Fibroblast of upper back skin (primary cell): Measurements from ENCODE around the gene RHD.
"Not testable (repeated sequence)": the region's sequence is repeated elsewhere in the genome, so short reads cannot be mapped to it uniquely, and the experiment has no call there.

Experiments used
- DNase-seq: peaks from one replicate; pipeline ENCODE4 v3.0.0-alpha.2; 2013

The RHD gene

DNA sequence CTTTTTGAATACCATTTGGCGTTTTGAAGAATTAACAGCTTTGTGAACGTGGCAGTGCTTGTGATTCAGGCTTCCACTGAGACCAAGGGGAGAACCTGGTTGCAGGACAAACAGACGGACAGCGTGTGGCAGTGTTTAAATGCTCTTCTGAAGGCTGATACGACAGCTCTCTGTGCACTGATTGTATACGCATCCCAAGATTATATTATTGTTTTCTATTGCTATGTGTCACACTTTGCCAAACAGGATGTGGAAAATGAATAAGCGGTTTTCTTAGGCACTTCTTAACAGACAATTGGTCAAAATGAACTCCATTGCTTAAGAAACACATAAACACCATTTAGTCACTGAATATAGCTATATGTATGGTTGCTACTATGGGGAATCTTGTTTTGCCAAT, 12.5 kb upstream of the RHD start:
- DNase-seq, result peak; percentile 20

DNA sequence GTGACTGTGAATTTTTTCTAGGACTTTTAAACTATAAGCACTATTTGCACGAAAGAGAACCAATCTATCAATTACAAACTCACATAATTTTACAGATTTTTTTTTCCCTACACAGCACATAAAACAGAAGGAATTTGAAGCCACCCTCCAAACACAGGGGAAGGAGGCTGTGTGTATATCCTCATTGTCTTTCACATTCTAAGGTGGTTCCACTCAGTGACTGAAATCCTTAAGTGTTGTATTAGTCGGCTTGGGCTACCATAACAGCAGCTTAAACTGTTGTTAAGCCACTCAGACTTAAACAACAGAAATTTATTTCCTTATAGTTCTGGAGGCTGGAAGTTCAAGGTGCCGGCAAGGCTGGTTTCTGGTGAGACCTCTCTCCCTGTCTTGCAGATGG, 12.0 kb upstream of the RHD start:
- DNase-seq, result not testable (repeated sequence)

DNA sequence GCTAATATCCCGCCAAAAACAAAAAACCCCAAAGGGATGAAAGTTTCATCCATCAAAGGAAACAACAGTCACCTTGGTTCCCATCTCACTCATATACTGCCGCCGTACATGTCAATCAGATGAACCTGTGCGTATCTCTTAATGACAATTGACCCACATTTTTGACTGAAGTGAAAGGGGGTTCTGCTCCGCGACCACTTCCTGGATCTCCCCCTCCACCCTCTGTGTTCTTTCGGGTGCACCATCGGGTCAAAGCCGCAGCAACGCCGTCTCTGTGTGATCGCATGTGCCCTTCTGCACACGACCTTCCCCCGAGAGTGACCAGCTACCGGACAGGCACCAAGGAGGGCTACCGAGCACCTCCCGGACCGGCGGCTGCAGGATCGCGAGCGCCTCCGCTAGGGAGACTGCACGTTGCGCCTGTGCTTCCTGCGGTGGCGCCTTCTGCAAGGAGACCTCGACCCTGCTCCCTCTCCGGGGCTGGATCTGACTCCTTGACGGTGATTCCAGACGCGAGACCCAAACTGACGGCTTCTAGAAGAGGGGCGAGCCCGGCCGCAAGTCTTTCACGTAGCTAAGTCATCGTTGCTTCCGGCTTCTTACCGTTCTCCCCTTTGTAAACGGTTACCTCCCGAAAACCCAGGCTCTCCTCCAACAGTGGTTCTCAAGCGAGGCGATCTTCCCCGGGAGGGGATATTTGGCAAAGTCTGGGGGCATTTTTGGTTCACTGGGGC, 5.6 kb upstream of the RHD start:
- not testable (repeated sequence) for DNase-seq

DNA sequence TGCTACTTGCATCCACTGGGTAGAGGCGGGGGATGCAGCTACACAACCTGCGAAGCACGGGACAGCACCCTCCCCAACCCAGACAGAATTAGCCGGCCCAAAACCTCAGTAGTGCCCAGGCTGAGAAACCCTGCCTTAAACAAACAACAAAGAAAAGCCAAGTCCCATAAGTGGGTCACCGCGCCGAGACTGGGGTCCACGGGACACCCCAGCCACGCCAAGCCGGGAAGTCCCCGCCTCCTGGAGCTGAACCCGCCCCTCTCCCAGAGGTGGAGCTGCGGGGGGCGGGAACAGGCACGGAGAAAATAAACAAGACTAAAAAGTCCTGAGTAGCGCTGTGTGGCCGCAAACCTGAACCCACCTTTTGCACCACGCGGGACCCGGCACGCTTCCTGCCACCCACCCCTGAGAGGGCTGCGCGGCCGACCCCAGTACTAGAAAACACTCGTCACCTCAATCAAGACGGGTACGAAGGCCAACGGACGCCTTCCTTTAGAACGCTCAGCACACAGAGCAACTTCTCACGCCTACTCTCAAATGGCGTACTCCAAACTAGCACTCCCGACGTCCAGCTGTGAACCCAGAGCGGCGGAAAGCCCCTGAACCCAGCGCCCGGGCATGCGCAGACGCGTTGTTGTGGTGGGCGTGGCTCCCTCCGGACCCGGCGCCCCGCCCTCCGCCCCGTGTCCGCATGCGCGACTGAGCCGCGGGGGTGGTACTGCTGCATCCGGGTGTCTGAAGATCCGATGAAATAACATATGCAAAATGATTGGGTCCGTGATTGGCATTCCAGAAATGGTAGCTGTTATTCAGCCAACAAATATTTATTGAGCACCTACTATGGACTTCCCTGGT, 4.8 kb upstream of the RHD start:
- peak; percentile 85 for DNase-seq

DNA sequence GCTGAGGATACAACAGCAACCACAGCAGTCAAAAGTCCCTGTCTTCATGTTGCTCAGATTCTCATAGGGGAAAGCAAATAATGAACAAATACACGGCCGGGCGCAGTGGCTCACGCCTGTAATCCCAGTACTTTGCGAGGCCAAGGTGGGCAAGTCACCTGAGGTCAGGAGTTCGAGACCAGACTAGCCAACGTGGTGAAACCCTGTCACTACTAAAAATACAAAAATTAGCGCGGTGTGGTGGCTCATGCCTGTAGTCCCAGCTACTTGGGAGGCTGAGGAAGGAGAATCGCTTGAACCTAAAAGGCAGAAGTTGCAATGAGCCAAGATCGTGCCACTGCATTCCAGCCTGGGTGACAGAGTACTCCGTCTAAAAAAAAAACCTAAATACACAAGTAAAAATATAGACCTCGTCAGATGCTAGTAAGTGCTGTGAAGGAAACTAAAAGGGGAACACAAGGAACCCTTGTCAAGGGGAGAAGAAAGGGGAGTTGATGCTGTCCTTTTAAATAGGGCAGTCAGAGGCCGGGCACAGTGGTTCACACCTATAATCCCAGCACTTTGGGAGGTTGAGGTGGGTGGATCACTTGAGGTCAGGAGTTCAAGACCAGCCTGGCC, 4.1 kb upstream of the RHD start:
- not testable (repeated sequence) for DNase-seq

DNA sequence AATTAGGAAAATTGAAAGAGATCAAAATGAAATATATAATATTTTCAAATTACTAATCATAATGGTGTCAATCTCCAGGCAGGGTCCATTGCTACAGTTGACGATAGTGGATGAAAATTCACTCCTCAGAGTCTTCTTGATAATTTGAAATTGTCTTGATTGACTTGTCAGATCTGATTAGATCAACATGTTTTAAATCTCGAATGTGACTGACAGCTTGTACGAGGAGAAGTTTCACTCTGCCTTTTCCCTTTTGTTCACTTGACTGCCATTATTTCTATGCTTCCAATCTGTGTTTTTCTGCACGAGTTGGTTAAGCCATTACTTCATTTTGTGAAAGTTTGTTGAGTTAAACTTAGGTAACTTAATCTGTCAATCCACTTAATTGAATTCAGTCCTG, 3.3 kb downstream of the RHD start:
- not testable (repeated sequence) for DNase-seq

DNA sequence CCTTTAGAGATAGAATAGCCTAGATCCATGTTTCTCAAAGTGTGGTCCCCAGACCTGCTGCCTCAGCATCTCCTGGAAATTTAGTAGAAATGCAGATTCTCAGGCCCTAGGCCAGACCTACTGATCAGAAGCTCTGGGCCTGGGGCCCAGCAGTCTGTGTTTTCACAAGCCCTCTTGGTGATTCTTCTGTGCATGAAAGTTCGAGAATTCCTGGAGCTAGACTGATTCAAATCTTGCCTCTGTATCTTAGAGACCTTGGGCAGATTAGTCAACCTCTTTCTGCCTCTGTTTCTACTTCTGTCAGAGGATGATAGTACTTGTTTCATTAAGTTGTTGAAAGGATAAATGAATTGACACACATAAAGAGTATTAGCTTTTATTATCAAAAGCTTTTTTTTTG, 5.0 kb downstream of the RHD start:
- DNase-seq, result not testable (repeated sequence)

DNA sequence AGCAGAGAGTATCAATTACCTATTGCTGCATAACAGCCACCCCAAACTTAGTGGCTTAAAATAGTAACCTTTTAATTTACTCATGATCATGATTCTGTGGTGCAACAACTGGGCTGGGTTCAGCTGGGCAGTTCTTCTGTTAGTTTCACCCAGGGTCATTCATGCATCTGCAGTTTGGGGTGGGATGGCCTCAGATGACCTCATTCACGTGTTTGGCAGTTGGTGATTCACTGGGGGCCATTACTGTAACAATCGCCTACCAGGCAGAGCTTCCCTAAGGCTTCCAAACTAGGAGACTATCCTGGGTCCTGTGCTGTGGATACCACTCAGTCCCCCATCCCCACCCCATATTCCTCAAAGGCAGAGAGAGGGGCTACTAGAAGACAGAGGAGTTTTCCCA, 6.0 kb downstream of the RHD start:
- DNase-seq, result not testable (repeated sequence)

DNA sequence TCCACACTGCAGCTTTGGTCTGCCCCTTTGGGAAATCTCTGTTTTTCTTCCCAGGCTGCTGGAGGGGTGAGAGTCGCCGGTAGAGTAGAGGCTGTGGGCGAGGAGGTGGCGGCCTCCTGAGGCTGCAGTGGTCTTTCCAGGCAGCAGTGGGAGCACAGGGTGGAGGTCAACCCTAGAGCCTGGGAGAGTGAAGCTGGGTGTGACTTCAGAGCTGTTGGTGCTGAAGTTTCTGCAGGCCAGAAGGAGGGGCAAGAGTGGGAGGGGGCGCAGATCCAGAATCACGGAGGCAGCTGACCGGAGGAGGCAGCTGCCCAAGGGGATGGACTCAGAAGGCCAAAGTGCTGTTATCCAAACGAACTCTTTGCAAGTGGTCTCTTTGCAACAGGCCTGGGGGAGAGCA, 6.5 kb downstream of the RHD start:
- not testable (repeated sequence) for DNase-seq

DNA sequence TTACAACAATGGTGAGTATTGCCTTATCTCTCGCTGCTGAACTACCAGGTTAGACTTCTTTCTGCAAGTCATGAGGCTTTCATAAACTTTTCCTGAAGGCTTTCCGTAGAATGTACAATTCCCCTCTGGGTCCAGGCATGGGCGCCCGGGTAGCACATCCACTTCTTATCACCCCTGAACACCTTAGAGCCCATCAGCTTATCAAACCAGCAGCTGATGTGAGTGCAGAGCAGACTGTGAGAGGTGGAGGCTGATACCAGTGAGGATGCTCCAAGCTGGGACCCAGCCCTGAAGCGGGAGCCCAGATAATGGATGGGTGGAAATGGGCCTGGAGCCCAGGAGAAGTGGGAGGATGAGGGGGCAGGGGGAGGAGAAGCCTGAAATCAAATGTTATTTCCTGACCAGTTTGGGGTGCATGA, 7.4 kb downstream of the RHD start:
- DNase-seq, result not testable (repeated sequence)

DNA sequence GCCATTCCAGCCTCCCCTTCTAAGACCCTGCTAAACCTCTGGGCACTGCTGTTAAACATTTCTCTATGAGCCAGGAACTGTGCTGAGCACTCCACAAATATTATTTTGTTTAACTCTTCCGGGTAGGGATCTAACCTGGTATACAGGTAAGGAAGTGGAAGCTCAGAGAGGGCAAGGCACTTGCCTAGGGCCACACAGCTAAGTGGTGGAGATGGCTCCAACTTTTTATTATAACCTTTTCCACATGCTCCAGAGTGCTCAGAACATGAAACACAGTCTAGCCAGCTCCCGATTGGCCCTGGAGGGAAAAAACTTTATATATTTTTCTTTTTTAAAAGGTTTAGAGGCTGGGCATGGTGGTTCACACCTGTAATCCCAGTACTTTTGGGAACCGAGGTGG, 13.6 kb downstream of the RHD start:
- not testable (repeated sequence) for DNase-seq

DNA sequence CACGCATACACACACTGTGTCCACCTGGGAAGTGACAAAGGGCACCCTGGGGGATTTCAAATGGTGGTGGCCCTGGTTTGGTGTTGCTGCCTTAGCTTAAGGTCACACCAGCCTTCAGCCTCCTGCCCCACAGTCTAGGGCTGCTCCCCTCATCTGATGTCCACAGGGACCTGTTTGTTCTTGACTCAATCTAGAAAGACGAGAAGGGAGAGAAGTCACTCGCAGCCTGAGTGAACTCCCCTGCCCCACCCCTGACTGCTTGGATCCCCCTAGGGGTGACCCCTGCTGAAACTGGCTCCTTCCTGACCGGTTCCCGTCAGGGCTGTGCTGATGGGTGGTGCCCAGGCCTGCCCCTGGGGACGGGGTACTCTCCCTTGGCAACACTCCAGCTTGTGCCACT, 14.9 kb downstream of the RHD start:
- DNase-seq, result not testable (repeated sequence)

DNA sequence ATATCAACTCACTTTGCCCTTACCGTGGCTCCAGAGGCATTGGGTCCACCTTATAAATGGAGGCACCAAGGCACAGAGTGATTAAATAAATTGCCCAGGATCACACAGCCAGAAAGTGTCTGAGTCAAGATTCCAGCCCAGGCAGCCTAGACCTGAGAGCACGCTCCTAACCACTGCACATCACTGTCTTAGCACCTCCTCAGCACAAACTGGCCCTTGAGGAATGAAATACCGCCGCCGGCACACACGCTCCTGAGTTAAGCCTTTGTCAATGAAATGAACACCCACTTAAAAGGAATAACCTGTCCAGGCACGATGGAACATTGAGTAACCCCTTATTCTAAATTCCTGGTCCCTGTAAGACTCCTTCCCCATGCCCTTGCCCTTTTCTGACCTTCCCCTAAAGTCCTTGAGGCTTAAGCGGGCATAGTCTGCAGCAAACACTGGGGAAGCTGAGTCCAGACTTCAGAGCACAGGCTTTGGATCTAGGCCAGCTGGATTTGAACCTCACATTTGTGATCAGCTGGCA, 16.3 kb downstream of the RHD start:
- not testable (repeated sequence) for DNase-seq

DNA sequence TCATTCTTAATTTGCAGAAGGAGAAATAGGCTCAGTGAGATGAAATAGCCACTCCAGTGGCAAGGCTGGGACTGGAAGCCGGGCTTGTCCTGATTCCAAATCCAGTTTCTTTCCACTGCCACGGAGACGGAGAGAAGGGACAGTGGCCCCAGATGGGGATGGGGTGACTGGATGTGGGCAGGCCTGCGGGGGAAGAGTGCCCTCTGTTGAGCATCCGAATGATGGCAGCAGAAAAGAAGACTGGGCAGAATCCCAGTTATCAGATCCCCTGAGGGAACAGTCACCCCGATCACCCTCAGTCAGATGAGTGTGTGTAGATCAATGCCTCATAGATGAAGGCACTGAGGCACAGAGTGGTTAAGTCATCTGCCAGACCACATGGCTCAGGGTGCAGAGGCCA, 17.7 kb downstream of the RHD start:
- not testable (repeated sequence) for DNase-seq

DNA sequence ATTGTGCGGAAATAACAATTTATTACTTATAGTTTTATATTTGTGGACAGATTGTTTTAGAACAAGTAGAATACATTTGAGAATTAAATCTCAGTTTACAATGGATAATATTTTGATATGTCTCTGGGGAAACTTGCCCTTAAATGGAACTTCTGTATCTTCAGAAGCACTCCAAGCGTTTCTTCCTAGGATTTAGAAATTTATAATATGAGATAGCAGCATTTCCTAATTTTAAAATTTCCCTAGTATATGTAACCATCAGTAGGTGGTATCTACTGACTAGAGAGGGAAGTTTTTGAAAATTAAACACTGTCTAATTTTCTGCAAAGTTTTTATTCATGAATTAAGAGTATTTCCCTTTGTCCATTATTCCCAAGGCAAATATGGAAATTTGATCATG, 21.1 kb downstream of the RHD start:
- not testable (repeated sequence) for DNase-seq

DNA sequence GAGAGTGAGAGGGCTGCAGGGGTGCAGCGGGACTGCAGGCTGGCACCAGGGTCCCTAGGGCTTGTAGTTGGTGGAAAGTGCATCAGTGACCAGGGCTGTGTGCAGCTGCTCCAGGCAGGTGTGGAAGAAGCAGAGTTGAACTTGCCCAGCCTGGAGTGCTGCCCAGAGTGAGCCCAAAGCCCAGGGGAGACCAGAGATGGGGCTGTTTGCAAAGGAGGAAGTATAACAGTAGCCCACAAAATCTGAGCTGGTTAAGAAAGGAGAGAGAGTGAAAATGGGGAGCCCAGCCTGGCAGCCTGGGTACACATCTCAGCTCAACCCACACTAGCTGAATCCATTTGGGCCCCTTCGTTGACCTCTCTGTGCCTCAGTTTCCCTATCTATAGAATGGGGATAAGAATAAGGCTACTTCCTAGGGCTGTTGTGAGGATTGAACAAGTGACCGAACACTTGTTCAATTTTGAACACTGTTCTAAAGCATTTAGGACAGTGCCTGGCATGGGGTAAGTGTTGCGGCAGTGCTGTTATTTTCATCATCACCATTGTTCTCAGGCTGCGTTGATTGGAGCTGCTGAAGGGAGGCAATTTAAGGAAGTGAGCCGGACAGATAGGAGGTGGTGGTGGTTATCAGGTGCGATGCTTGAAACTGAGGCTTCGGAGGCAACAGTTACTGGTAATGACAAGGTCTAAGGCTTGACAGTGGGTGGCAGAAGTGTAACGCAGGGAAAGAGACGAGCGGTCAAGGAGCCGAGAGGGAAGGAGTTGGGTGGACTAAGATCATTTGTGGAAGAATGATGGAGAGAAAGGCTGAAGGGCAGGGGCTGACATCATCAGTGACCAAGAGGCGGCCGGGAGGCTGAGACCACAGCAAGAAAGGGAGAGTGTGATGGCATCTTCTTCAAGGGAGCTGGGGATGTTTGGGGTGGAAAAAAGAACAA, 22.8 kb downstream of the RHD start:
- DNase-seq, result not testable (repeated sequence)

DNA sequence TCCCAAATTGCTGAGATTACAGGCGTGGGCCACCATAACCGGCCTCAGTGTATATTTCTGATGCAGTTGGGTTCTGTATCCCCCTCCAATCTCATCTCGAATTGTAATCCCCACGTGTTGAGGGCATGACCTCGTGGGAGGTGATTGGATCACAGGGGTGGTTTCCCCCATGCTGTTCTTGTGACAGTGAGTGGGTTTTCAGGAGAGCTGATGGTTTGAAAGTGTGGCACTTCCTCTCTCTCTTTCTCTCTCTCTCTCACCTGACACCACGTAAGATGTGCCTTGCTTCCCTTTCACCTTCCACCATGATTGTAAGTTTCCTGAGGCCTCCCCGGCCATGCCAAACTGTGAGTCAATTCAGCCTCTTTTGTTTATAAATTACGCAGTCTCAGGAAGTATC, 24.2 kb downstream of the RHD start:
- DNase-seq, result not testable (repeated sequence)

DNA sequence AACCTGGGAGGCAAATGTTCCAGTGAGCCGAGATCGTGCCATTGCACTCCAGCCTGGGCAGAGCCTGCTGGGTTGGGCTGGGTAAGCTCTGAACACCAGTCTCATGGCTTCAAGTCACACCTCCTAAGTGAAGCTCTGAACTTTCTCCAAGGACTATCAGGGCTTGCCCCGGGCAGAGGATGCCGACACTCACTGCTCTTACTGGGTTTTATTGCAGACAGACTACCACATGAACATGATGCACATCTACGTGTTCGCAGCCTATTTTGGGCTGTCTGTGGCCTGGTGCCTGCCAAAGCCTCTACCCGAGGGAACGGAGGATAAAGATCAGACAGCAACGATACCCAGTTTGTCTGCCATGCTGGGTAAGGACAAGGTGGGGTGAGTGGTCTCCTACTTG, 28.4 kb downstream of the RHD start:
- DNase-seq, result not testable (repeated sequence)

DNA sequence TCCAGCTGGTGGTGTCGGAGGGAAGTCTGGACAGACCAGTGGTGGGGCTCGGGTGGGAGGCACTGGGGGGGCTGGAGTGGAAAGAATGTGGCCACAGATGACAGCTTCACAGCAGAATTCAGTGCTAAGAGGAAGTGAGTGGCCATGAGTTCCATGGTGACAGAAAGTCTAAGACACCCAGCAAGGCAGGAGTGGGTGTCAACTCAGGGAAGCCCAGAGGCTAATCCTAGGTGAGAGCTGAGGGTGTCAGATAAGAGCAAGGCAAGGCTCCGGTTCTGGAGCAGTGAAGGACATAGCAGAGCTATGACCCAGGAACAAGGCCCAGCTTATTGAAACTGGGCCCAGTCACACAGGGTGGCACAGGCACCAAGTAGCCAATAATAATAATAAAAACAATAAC, 30.0 kb downstream of the RHD start:
- DNase-seq, result not testable (repeated sequence)

DNA sequence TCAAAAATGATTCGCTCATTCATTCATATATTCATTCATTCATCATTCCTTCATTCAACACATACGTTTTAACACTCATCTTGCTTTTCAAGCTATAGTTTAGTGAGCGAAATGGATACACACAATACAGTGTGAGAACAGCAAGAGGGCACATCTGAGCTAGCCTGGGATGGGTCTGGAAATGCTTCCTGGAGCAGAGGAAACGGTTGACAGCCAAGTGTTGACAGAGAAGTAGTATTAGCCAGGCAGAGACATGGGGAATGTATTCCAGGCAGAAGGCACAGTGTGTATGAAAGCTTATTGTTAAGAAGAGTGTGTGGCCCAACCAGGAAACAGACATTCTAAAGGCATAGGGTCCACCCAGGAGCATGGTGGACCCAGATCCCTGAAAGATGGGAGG, 32.6 kb downstream of the RHD start:
- DNase-seq, result peak; percentile 8

DNA sequence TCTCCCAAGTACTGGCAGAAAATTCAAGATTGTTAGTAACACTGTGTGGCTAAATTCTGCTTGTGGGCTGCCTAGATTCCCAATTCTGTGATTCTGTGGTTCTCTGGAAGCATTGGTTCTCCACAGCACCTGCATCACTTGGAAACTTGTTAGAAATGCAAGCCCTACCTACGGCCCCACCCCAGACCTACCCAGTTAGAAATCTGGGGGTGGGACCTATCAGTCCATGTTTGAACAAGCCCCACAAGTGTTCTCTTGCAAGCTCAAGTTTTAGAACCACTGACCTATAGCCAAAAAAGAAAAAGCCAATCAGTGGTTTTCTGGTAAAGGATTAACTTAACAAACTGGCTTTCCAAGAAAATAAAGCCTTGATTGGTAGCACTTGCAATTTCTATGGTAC, 35.9 kb downstream of the RHD start:
- DNase-seq, result not testable (repeated sequence)

DNA sequence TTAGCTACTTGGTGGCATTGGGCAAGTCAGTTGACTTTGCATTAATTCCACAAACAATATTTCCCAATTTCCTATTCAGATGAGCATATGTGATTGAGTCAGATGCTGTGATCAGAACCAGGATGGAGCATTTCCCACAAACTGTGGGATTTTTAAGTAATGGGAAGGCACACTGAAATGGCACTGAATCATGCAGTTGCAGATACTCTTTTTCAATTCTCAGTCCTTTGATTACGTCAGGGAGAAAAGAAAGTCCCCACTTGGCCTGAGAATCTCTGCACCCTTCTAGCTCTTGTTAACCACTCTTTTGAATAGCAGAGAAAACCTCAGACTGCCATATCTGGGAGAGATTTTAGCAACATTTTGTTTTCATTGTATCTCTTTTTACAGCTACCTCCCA, 36.8 kb downstream of the RHD start:
- DNase-seq, result peak; percentile 76
